ENCODE data around the gene SLC4A11.

- TF ChIP-seq POLR2A (IDR thresholded peaks at IDR 0.05; ENCODE audit: low read length): no peak
- no peak for TF ChIP-seq GATA1 (IDR thresholded peaks at IDR 0.05; ENCODE audit: low read depth, low read length)
Observed at GRCh38 chr20:3194617-3195280, 44.2 kb downstream of the SLC4A11 start.
